ENCODE results near the gene C16orf46.
A peak's percentile ranks its signal among the peaks of the same experiment; 100 is the strongest.

C16orf46 gene

DNA sequence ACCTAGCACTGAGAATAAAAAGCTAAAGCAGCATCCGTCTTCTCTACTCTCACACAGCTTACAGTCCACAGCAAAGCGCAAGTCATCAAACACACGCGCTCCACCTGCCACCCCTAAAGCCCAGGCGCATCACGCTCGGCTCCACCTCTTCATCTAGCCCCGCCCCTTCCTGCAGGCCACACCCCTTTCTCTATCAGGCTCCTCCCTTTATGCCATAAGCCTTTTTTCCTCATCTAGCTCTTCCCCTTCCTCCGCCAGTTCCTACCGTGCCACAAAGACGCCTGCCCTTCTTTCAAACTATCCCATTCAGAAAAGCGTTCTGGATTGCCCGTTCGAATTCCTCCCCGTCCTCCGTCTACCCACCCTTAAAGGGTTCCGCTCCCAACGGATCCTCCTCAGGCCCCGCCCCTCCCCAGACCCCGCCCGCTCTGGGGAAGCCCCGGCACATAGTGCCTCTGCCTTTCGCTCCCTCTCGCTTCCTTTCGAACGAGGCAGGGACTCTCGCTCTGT, 417 bp downstream of the C16orf46 start:
- Histone ChIP-seq H3K27me3 (ENCODE audit: low read depth, low read length) (no peaks in the 10 kb centered on the region), H3K27ac (ENCODE audit: low read length) (peak overlapping the region; percentile 60), H3K9me3 (ENCODE audit: insufficient read depth, low read length) (no peaks in the 10 kb centered on the region), H4K20me1 (ENCODE audit: insufficient read depth, low read length) (no peaks in the 10 kb centered on the region), H3K4me1 (ENCODE audit: low read length) (peaks cover 9% of the 10 kb centered on the region; the same call in 1 of the 2 replicates), H3K4me2 (ENCODE audit: low read length) (peak overlapping the region; percentile 93), H2AFZ (ENCODE audit: low read depth, low read length) (peak overlapping the region; percentile 92), H3K4me3 (ENCODE audit: low read length) (peak overlapping the region; percentile 81), H3K79me2 (ENCODE audit: low read length) (no peaks in the 10 kb centered on the region), H3K9ac (ENCODE audit: low read length) (peak overlapping the region; percentile 79), H3K36me3 (replicated peaks; ENCODE audit: low read depth, low read length) (no peaks in the 10 kb centered on the region)
- TF ChIP-seq, protein P1, sequence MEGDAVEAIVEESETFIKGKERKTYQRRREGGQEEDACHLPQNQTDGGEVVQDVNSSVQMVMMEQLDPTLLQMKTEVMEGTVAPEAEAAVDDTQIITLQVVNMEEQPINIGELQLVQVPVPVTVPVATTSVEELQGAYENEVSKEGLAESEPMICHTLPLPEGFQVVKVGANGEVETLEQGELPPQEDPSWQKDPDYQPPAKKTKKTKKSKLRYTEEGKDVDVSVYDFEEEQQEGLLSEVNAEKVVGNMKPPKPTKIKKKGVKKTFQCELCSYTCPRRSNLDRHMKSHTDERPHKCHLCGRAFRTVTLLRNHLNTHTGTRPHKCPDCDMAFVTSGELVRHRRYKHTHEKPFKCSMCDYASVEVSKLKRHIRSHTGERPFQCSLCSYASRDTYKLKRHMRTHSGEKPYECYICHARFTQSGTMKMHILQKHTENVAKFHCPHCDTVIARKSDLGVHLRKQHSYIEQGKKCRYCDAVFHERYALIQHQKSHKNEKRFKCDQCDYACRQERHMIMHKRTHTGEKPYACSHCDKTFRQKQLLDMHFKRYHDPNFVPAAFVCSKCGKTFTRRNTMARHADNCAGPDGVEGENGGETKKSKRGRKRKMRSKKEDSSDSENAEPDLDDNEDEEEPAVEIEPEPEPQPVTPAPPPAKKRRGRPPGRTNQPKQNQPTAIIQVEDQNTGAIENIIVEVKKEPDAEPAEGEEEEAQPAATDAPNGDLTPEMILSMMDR (IDR thresholded peaks at IDR 0.05; ENCODE audit: low read depth, low read length), result no peak
- TF ChIP-seq EZH2phosphoT487 (IDR thresholded peaks at IDR 0.05; ENCODE audit: low read depth), result no peak

DNA sequence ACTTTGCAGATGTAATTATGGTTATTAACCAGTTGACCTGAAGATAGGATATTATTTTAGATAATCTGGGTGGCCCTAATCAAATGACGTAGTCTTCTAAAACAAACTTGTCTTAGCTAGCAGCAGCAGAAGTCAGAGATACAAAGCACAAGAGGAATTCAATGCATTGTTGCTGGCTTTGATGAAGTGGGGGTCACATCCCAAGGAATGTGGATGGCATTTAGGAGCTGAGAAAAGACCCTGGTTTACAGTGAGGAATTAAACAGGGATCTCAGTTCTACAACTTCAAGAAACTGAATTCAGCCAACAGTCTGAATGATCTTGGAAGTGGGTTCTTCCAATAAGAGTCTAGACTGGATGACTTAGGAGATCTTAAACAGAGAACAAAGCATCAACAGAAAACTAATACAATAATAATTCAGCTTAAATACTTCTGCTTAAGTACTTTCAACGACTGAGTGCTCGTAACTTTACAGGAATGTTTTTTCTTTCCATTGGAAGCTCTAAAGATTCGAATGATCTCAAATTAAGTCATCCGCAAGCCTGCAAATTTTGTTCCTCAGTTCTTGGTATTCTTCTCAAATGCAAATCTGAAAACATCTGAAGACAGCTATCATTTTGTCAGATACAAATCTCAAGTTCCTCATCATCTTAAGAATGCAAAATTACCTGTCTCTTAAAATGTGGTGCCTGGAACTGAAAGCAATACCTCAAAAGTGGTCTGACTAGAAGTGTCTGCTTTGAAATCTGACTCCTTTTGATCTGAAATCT, 3.3 kb downstream of the C16orf46 start:
- no peaks in the 10 kb centered on the region for H3K79me2 ChIP-seq (ENCODE audit: low read length)
- TF ChIP-seq, protein P1 (IDR thresholded peaks at IDR 0.05; ENCODE audit: low read depth, low read length), result no peak
- TF ChIP-seq EZH2phosphoT487 (IDR thresholded peaks at IDR 0.05; ENCODE audit: low read depth), result no peak
- H2AFZ ChIP-seq (ENCODE audit: low read depth, low read length), result no peak overlapping the region
- H4K20me1 ChIP-seq (ENCODE audit: insufficient read depth, low read length), result no peaks in the 10 kb centered on the region
- no peak overlapping the region for H3K4me3 ChIP-seq (ENCODE audit: low read length)
- H3K9me3 ChIP-seq (ENCODE audit: insufficient read depth, low read length), result no peaks in the 10 kb centered on the region
- H3K9ac ChIP-seq (ENCODE audit: low read length), result no peak overlapping the region
- no peaks in the 10 kb centered on the region for H3K27me3 ChIP-seq (ENCODE audit: low read depth, low read length)
- no peak overlapping the region for H3K27ac ChIP-seq (ENCODE audit: low read length)
- H3K4me2 ChIP-seq (ENCODE audit: low read length), result no peak overlapping the region
- H3K4me1 ChIP-seq (ENCODE audit: low read length), result peaks cover 9% of the 10 kb centered on the region; the same call in 1 of the 2 replicates
- H3K36me3 ChIP-seq (replicated peaks; ENCODE audit: low read depth, low read length), result no peaks in the 10 kb centered on the region

DNA sequence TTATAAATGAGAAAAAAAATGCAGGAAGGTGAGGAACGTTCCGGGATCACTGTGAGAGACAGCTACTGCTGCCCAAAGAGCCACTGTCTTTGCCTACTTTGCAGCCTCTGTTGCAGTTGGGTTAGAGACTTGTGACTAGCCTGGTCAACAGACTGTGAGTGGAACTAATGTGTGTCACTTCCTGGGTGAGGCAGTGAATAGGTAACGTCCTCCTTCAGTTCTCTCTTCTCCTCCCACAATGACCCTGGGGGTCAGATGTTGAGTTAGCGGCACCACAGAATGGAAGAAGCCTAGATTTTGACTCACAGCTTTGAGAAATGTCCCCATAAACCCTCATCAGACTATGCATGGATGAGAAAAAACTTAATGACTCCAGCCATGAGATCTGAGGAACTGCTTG, 5.2 kb downstream of the C16orf46 start:
- H3K9ac ChIP-seq (ENCODE audit: low read length), result no peak overlapping the region
- H2AFZ ChIP-seq (ENCODE audit: low read depth, low read length), result no peak overlapping the region
- H3K27ac ChIP-seq (ENCODE audit: low read length), result no peak overlapping the region
- no peak overlapping the region for H3K4me3 ChIP-seq (ENCODE audit: low read length)
- TF ChIP-seq EZH2phosphoT487 (IDR thresholded peaks at IDR 0.05; ENCODE audit: low read depth), result no peak
- TF ChIP-seq, protein P1 (IDR thresholded peaks at IDR 0.05; ENCODE audit: low read depth, low read length), result no peak
- H3K4me1 ChIP-seq (ENCODE audit: low read length), result peaks cover 4% of the 10 kb centered on the region; the same call in 1 of the 2 replicates
- no peaks in the 10 kb centered on the region for H4K20me1 ChIP-seq (ENCODE audit: insufficient read depth, low read length)
- H3K36me3 ChIP-seq (replicated peaks; ENCODE audit: low read depth, low read length), result no peaks in the 10 kb centered on the region
- no peaks in the 10 kb centered on the region for H3K79me2 ChIP-seq (ENCODE audit: low read length)
- H3K27me3 ChIP-seq (ENCODE audit: low read depth, low read length), result no peaks in the 10 kb centered on the region
- H3K4me2 ChIP-seq (ENCODE audit: low read length), result no peak overlapping the region
- no peaks in the 10 kb centered on the region for H3K9me3 ChIP-seq (ENCODE audit: insufficient read depth, low read length)

DNA sequence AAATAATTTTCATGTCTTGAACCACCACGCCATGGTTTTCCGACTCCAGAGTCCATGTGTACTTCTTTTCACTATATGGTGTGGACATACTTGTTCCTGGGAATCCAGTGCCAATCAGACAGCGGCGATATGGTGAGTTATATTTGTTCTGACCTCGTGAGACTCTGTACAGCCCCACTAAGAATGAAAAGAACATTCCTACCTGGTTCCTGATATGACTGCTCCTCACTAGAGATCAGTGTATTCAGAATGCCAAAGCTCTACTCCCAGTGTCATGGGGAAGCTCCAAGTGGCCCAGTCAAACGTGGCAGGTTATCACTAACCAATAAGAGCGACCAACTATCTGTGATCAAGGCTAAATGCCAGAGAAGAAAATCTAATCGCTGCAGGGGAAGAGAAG, 6.1 kb downstream of the C16orf46 start:
- H3K36me3 ChIP-seq (replicated peaks; ENCODE audit: low read depth, low read length), result no peaks in the 10 kb centered on the region
- H3K27ac ChIP-seq (ENCODE audit: low read length), result no peak overlapping the region
- no peak overlapping the region for H3K4me2 ChIP-seq (ENCODE audit: low read length)
- H4K20me1 ChIP-seq (ENCODE audit: insufficient read depth, low read length), result no peaks in the 10 kb centered on the region
- no peak overlapping the region for H2AFZ ChIP-seq (ENCODE audit: low read depth, low read length)
- no peaks in the 10 kb centered on the region for H3K79me2 ChIP-seq (ENCODE audit: low read length)
- no peaks in the 10 kb centered on the region for H3K4me1 ChIP-seq (ENCODE audit: low read length)
- no peak overlapping the region for H3K4me3 ChIP-seq (ENCODE audit: low read length)
- no peaks in the 10 kb centered on the region for H3K27me3 ChIP-seq (ENCODE audit: low read depth, low read length)
- no peak overlapping the region for H3K9ac ChIP-seq (ENCODE audit: low read length)
- TF ChIP-seq, protein P1 (IDR thresholded peaks at IDR 0.05; ENCODE audit: low read depth, low read length), result no peak
- TF ChIP-seq EZH2phosphoT487 (IDR thresholded peaks at IDR 0.05; ENCODE audit: low read depth), result no peak
- no peaks in the 10 kb centered on the region for H3K9me3 ChIP-seq (ENCODE audit: insufficient read depth, low read length)
